ENCODE results near the gene IGLON5.

Gene IGLON5

GRCh38 chr19:51339687-51340656 lies 28.5 kb downstream of the IGLON5 start:
- peak; percentile 79 for DNase-seq

GRCh38 chr19:51341066-51341465 lies 29.6 kb downstream of the IGLON5 start:
- DNase-seq, result no peak

GRCh38 chr19:51341976-51342580 lies 30.6 kb downstream of the IGLON5 start, which contains the start of gene VSIG10L:
TSS of gene VSIG10L (minus strand) at chr19:51342139. CDS start at chr19:51342124, 15 bp downstream.
- no peak for DNase-seq

DNA sequence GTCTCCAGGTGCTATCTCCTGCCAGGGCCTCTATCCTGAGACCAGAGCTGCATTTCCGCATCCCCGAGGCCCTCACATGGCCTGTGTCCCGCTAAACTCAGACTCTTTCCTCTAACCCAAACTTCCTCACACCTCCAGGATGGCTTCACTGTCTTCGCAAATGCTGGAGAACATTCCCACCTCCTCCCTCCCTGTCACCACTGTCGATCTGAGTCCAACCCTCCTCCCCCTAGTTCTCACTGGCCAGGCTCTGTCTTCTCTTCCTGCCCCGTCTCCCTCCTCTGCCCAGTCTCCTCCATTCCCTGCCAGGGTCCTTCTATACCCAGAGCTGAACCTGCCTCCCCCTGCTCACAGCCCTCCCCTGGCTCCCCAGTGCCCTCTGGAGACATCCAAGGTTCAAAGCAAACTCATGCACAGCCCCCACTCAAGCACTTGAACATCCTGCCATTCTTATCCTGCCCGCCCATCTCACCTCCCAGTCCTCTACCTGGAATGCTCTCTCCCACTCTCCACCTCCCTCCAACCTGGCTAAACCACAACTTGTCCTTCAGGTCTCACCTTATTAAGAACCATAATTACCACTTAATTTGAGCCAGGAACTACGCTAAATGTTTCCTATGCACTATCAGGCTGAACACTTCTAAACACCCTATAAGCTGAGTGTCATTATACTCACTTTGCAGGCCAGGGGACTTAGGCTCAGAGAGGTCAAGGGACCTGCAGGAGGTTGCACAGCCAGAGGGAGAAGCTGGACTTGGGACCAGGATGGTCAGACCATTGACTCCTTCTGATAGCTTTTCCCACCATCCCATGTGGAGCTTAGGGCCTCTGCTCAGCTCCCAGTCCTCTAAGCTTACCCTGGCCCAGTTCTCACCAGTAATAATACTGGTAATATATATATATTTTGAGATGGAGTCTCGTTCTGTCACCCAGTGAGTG lies 31.5 kb downstream of the IGLON5 start:
- DNase-seq, result no peak

DNA sequence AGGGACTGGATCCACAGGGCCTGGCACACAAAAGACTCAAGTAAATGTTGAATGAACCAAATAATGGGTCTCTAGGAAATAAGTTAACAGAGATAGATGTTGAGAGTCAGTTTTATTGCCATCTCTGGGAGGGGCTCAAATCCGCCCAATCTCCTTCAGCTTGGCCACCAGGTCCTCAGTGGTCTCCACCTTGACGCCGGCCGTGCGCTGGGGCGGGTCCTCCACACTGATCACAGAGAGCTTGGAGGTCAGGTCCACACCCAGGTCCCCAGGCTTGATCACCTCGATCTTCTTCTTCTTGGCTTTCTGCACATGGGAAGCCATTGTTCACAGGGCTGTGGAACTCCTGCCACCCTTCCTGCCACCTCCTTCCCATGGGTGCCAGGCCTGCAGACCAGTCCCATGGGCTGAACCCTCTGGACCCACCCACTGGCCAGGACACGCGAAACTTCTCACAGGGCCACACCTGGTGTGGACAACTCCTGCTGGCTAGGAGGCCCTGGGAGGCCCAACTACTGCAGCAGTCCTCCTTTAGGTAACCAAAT lies 33.7 kb downstream of the IGLON5 start:
- DNase-seq, result no peak

DNA sequence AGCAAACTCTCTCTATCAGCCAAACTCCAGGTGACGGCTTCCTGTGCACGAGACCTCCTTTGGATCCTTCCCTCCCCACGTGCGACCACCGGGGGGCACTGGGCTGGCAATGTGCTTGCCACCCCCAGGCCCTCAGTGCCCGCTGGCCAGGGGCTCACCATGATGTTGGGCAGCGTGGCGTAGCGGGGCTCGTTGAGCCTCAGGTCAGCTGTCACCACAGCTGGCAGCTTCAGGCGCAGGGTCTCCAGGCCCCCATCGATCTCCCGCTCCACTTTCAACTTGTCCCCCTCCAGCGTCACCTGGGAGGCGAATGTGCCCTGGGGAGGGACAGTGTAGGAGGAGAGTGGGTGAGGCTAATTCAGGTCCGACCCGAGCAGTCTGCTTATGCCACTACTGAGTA lies 35.3 kb downstream of the IGLON5 start:
- no peak for DNase-seq

- no peak for DNase-seq
These were observed 35.9 kb downstream of the IGLON5 start for GRCh38 chr19:51347209-51347928.

GRCh38 chr19:51351266-51351990 lies 40.0 kb downstream of the IGLON5 start:
- DNase-seq, result no peak

DNA sequence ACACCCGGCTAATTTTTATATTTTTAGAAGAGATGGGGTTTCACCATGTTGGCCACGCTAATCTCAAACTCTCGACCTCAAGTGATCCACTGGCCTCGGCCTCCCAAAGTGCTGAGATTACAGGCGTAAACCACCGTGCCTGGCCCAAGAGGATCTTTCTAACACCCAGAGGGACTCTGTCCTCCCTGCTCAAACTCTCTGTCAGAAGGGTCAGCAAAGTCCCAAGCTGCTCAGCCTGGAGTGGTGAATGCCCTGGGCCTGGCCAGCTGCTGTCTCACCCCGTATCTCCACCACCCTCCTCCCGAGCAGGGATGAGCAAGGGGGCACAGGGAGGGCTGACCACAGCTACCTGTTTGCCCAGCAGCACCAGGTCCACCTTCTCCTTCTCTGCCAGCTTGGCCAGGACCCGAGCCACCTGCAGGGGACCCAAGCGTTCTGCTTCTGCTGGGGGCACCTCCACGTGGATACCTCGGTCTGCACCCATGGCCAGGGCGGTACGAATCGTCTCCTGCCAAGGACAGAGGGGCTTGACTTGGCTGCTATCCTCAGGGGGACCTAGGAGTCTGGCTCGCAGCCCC lies 41.4 kb downstream of the IGLON5 start:
- no peak for DNase-seq

- no peak for DNase-seq
These were observed 42.8 kb downstream of the IGLON5 start for GRCh38 chr19:51354103-51354741.

GRCh38 chr19:51354742-51355148 lies 43.3 kb downstream of the IGLON5 start:
- peak; percentile 31 for DNase-seq

GRCh38 chr19:51356159-51356801 lies 44.8 kb downstream of the IGLON5 start:
- DNase-seq, result no peak

- DNase-seq, result no peak
These were observed 46.5 kb downstream of the IGLON5 start for GRCh38 chr19:51357952-51358351.

DNA sequence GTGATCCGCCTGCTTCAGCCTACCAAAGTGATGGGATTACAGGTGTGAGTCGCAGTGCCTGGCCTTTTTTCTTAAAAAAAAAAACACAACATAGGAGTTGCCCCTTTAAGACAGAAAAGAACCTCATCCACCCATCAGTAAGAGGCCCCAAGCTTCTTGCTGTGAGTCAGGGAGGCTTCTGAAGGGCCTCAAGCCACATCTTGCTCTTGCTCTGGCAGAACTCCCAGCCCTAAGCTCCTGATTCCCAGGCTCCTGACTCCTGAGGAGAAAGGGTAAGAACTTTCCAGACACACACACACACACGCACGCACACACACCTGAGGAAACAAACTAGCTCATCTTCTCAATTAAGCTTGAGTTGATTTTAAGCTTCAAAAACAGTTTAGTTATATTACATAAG lies 47.9 kb downstream of the IGLON5 start:
- DNase-seq, result no peak

- DNase-seq, result no peak
These were observed 49.8 kb downstream of the IGLON5 start for GRCh38 chr19:51361239-51361638.

DNA sequence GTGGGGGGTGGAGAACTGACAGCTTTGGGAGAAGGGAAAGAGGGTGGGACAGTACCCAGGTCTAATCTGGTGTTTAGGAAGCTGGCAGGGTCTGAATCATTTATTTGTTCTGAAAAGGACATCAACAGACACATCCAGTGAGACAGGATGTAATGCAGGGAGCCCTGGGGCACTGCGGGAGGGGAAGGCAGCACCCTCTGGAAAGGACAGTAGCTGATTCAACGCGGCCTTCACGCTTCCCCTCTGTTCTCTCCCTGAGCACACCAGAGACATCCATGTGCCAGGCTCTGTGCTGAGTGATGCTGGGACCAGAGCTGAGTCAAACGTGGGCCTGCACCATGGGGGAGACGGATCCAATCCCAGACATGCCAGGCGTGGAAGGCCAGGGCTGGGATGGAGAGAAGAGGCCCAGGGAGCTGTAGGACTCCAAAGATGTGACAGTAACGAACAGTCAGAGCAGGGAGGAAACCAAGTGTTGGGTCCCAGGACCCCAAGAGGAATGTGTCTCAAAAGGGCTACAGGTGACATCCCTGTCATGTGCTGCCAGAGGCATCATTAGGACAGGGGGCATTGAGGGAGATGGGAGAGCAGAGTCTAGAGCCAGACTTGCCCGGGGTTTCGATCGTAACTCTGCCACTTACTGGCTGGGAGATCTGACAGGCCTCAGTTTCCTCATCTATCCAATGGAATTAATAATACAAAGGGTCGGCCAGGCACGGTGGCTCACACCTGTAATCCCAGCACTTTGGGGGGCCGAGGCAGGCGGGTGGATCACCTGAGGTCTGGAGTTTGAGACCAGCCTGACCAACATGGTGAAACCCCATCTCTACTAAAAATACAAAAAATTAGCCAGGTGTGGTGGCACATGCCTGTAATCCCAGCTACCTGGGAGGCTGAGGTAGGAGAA lies 53.0 kb downstream of the IGLON5 start:
- no peak for DNase-seq

- DNase-seq, result peak; percentile 10
These were observed 53.9 kb downstream of the IGLON5 start for GRCh38 chr19:51365211-51365964.

DNA sequence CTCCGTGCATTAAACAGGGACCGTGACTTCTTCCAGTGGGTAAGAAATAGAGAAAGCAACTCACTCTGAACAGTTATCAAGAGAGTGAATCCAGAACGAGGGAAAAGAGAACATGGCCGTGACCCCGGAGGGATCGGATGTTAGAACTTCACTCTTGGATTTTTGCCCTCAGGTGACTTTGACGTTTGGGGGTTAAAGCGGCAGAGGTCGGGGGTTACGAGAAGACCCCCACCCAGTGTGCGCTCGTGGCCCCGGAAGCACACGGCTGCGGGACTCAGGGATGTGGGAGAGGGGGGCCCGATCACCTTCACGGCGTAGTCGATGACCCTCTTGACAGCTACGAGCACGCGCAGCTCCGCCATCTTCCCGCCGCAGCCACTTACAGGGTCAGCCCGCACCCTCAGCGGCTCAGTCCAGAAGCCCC lies 54.5 kb downstream of the IGLON5 start, which contains the start of gene ETFB:
Gene ETFB (minus strand): TSS at position 424 of the 424 bp plus-strand sequence. CDS start 62 bp downstream, at position 362.
- no peak for DNase-seq
